GM19372 (cell line): ENCODE data around the gene MREG.
A peak's percentile ranks its signal among the peaks of the same experiment; 100 is the strongest.

ENCODE experiments used
- ATAC-seq: cut with Tn5 transposase; IDR thresholded peaks from one replicate; pipeline ENCODE4 v1.9.1; 2021; ENCODE audit warnings: mild to moderate bottlenecking, low read depth, moderate library complexity; ENCODE audit not compliant: unreplicated experiment

The MREG gene

DNA sequence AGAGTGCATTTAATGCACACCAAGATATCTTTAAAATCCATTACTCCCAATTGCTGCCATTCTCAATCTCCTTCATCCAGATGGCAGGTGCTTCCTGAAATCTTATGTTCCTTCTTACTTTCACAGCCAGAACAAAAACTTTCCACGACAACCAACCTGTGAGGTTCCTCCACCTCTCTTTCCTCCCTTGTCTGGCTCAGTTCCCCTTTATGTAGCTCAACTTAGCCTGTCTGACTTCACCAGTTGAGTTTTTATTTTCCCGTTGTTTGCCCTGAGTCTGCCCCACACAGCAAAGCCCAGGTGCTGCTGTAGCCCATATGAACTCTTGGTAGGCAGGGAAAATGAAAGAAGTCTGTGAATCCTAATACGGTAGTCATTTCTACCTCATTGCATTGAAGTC is 112.5 kb downstream of the MREG start:
- ATAC-seq = peak; percentile 71

DNA sequence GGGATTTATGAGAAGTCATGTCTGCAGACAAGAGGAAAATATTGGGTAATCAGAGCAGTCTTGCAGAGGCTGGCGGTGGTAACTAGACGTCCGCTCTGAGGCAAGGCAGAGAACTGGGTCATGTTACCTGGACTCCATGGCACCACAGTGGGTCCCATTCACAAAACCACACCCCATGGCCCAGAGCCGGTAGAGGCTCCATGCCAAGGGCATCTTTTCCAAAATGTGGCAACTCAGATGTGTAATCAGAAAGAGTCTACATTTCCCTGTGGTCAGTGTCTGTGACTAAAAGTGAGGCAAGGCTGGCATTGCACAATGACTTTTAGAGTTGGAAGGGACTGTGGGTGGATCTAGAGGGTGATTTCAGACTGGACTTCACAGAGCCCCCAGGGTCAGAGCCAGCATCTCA is 113.1 kb downstream of the MREG start:
- ATAC-seq = no peak

DNA sequence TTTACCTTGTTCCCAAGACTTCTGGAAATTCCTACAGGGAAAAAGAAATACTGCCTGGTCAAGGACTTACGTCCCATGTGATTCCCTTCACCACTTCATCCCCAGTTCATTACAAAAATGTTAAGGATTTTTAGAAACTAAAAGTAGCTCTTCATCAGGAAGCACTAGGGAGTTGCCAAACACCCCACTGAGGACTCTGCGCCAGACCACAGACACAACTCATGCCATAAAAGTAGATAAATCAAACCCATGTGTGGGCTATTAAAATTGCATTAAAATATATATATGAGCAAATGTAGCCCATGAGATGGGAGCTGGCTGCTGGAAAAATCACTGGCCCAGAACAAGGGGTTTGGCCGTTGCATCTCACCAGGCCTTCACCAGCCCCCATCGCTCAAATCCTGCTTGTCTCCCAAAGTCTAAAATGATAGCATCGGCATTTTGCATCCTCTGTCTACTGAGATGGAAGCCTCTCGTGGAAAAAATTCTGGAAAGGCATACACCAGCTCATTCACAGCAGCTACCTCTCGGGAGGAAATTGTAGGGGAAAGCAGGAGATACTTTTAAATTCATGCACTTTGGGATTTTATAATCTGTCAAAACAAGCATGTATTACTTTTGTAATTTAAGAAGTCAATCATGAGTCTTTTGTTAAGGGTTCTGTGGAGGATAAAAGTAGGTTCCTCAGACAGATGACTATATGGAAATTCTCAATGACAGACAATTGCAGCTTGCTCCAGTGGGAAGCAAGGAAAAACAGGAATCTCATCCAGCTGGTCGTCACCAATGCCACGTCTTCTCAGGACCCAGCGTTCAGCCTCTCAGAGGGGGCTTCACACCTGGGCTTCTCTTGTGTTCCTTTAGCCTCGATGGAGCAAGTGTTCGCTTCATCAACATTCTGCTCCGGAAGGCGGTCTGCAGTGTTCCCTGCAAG is 113.9 kb downstream of the MREG start:
- no peak for ATAC-seq

DNA sequence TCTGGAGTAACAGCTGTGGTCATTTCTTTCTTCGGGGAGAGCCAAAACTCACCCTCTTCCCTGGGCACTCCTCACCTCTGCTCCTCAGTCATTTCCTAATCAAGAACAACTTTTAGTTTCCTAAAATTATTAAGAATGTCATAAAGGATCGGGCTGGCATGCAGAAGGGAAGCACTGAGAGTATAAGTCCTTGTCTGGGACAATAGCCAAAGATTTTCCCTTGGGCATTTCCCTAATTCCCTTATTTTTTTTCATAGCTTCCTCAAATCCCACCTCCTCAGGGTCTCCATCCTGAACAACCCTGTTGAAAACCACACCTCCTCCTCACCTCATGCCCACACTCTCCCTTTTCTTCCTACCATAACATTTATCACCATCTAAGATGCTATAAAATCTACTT is 115.0 kb downstream of the MREG start:
- ATAC-seq = no peak

GRCh38 chr2:215896921-215897320 is 116.4 kb downstream of the MREG start:
- no peak for ATAC-seq

- no peak for ATAC-seq
Measured at GRCh38 chr2:215895330-215895729, 118.0 kb downstream of the MREG start.
